Fibroblast of villous mesenchyme (primary cell): ENCODE results near the gene DPM1. TPM values are rescaled to one million over a fixed set of nuclear protein-coding genes. Genes with fewer than 3 reads are reported as not detected.

Experiments
- DNase-seq: peaks from one replicate; pipeline ENCODE4 v3.0.0-alpha.2; 2010; ENCODE audit warnings: low read depth
- H3K4me3 ChIP-seq: 2 replicates; pipeline ENCODE4 v1.5.1; 2011; ENCODE audit warnings: low read depth, mild to moderate bottlenecking, low read length
- CTCF ChIP-seq: IDR thresholded peaks from 2 replicates; pipeline ENCODE4 v1.5.1; 2012; ENCODE audit warnings: low read depth, mild to moderate bottlenecking, low read length; ENCODE audit not compliant: insufficient read depth
- total RNA-seq: library from RNA; depleted of rRNA; stranded (reverse); fragments of >200 nt; gene quantifications from 2 replicates; pipeline ENCODE4 v1.2.3, GENCODE V29; 2012

DPM1 gene
- total RNA-seq, 1 donor = 62.6 TPM

GRCh38 chr20:50969435-50969834, 11.1 kb upstream of the DPM1 start:
- no peak for TF ChIP-seq CTCF
- DNase-seq = no peak

GRCh38 chr20:50968289-50968688, 10.0 kb upstream of the DPM1 start:
- H3K4me3 ChIP-seq = no peak overlapping the region
- no peak for TF ChIP-seq CTCF
- DNase-seq = no peak

More at GRCh38 chr20:50969435-50969834, 11.1 kb upstream of the DPM1 start:
- no peak overlapping the region for H3K4me3 ChIP-seq

DNA sequence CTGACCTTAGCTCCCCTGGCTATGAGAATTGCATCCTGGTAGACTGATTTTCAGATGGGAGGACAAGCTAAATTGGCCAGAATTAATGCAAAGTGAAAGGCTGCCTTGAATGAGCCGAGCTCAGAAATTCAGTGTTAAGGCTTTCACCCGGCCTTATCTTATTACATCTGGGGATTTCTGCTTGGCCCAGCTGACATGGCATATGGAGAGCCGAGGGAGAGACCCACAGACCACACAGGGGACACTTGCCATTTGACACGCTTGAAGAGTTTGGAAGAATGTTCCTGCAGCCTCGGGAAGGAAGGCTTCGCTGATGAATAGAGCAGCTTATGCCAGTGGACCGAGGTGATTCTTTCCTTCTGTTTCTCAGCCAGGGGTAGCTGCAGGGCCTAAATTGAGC, 9.3 kb upstream of the DPM1 start:
- no peak overlapping the region for H3K4me3 ChIP-seq
- DNase-seq = no peak
- TF ChIP-seq CTCF = no peak

DNA sequence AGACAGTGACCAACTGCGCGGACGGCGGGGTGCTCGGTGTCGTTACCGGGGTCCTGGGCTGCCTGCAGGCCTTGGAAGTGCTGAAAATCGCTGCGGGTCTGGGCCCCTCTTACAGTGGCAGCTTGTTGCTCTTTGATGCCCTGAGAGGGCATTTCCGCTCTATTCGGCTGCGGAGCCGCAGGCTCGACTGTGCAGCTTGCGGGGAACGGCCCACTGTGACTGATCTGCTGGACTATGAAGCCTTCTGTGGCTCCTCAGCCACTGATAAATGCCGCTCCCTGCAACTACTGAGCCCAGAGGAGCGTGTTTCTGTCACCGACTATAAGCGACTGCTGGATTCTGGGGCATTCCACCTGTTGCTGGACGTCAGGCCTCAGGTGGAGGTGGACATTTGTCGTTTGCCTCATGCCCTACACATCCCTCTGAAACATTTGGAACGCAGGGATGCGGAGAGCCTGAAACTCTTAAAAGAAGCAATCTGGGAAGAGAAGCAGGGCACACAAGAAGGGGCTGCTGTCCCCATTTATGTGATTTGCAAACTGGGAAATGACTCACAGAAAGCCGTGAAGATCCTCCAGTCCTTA, 1.3 kb upstream of the DPM1 start:
- no peak for TF ChIP-seq CTCF
- no peak for DNase-seq
- peak overlapping the region; percentile 67 for H3K4me3 ChIP-seq

DNA sequence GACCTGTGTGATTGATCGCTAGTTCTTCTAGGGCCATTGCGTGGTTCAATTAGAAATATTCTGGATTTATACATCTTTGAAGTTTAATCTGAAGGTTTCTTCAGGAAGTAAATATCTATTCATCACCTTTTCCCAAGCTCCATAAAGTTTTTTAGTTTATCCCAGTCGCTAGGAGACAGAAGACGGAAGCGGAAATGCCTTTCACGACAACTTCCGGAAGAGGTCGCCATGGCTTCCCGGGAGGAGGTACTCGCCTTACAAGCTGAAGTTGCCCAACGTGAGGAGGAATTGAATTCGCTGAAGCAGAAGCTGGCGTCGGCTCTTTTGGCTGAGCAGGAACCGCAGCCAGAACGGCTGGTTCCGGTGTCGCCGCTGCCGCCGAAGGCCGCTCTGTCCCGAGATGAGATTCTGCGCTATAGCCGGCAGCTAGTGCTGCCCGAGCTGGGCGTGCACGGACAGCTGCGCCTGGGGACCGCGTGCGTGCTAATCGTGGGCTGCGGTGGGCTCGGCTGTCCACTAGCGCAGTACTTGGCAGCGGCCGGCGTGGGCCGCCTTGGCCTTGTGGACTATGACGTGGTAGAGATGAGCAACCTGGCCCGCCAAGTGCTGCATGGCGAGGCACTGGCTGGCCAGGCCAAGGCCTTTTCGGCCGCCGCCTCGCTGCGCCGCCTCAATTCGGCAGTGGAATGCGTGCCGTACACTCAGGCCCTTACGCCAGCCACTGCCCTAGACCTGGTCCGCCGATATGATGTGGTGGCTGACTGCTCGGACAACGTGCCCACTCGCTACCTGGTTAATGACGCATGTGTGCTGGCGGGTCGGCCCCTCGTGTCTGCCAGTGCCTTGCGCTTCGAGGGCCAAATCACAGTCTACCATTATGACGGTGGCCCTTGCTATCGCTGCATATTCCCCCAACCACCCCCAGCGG, 547 bp upstream of the DPM1 start, which contains the start of gene MOCS3:
Gene MOCS3 (plus strand): TSS at position 204 of the 928 bp plus-strand sequence. CDS start 25 bp downstream, at position 229.
- peak within 1 kb of the TSS; percentile 67 for H3K4me3 ChIP-seq
- peak; percentile 96 for DNase-seq
- TF ChIP-seq CTCF = no peak

GRCh38 chr20:50957276-50957675, 1.1 kb downstream of the DPM1 start:
- peak overlapping the region; percentile 67 for H3K4me3 ChIP-seq
- DNase-seq = peak; percentile 52
- TF ChIP-seq CTCF = no peak
